Measurements from ENCODE around the gene UBE2E2.

DNA sequence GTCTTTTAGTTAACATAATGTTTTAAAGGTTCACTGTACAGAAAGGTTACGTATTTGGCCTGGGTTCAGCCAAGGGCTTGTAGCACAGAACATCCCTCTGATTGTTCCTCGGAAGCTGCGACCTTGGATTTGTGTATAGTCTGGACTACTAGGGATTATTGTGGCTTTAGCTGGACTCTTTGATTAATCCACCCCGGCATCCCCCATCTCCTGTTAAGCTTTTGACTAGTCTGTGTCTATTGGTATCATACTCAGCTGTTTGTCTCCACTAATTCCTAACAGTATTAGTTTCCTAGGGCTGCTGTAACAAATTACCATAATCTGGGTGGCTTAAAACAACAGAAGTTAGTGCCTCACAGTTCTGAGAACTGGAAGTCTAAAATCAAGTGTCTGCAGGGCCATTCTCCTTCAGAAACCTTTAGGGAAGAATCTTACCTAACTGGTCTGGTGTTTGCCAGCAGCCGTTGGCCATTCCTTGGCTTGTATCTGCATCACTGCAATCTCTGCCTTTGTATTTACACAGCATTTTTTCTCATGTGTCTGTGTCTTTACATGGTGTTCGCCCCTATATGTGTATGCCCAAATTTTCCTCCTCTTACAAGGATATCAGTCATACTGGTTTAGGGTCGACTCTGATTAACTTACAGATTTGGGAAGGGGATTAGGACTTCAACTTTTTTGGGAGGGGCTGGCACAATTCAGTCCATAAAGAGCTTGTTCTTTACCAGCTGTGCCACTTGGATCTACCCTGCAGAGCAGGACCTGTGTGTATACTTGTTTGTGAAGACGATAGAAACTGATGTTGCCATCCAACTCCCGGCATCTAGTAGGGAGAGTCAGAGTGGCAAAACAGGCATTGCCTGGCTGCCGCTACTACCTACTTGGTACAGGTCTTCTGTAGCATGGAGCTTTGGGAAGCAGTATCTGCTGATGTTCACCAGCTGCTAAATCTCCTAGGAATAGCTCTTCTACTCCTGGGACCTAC, 117.8 kb downstream of the UBE2E2 start:
- no peak for TF ChIP-seq NBN (conservative IDR thresholded peaks at IDR 0.05)
- TF ChIP-seq, protein P1, sequence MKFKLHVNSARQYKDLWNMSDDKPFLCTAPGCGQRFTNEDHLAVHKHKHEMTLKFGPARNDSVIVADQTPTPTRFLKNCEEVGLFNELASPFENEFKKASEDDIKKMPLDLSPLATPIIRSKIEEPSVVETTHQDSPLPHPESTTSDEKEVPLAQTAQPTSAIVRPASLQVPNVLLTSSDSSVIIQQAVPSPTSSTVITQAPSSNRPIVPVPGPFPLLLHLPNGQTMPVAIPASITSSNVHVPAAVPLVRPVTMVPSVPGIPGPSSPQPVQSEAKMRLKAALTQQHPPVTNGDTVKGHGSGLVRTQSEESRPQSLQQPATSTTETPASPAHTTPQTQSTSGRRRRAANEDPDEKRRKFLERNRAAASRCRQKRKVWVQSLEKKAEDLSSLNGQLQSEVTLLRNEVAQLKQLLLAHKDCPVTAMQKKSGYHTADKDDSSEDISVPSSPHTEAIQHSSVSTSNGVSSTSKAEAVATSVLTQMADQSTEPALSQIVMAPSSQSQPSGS (CRISPR knock-in tag; IDR thresholded peaks at IDR 0.05), result no peak
- no peak for TF ChIP-seq PRDM10 (CRISPR knock-in tag; IDR thresholded peaks at IDR 0.05; ENCODE audit: low read depth)
- no peak for TF ChIP-seq ZNF276 (CRISPR knock-in tag; IDR thresholded peaks at IDR 0.05; ENCODE audit: low read depth)
- no peak for TF ChIP-seq ARID3A (IDR thresholded peaks at IDR 0.05; ENCODE audit: low read depth, low read length)
- TF ChIP-seq CTCF (CRISPR knock-in tag; IDR thresholded peaks at IDR 0.05), result no peak
- TF ChIP-seq ZEB1 (IDR thresholded peaks at IDR 0.05; ENCODE audit: insufficient replicate concordance, low read depth), result no peak
- TF ChIP-seq NFE2L1 (CRISPR knock-in tag; IDR thresholded peaks at IDR 0.05; ENCODE audit: borderline replicate concordance), result no peak
- TF ChIP-seq SRF (IDR thresholded peaks at IDR 0.05; ENCODE audit: low read depth, low read length), result no peak
- TF ChIP-seq EZH2 (conservative IDR thresholded peaks at IDR 0.05; ENCODE audit: low read depth, low read length), result no peak
- TF ChIP-seq, protein P2, sequence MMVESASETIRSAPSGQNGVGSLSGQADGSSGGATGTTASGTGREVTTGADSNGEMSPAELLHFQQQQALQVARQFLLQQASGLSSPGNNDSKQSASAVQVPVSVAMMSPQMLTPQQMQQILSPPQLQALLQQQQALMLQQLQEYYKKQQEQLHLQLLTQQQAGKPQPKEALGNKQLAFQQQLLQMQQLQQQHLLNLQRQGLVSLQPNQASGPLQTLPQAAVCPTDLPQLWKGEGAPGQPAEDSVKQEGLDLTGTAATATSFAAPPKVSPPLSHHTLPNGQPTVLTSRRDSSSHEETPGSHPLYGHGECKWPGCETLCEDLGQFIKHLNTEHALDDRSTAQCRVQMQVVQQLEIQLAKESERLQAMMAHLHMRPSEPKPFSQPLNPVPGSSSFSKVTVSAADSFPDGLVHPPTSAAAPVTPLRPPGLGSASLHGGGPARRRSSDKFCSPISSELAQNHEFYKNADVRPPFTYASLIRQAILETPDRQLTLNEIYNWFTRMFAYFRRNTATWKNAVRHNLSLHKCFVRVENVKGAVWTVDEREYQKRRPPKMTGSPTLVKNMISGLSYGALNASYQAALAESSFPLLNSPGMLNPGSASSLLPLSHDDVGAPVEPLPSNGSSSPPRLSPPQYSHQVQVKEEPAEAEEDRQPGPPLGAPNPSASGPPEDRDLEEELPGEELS (CRISPR knock-in tag; IDR thresholded peaks at IDR 0.05), result no peak

All from HepG2 (cell line).